Adrenal gland (tissue), 12 donors: ENCODE measurements around the gene DNAJC5. TPM values are rescaled to one million over a fixed set of nuclear protein-coding genes. Genes with fewer than 3 reads are reported as not detected.
"Not testable (repeated sequence)": the region's sequence is repeated elsewhere in the genome, so short reads cannot be mapped to it uniquely, and the experiment has no call there.

Source experiments
- DNase-seq, 7 donors: peaks; one replicate each; pipeline ENCODE4 v3.0.0-alpha.2; 2019 to 2020
- H3K27ac ChIP-seq, 5 donors: fragments of 200-600 bp; sonication (generic) in 4 of 5; 1 replicate in 3 of 5; 2 replicates in 2 of 5; pipeline versions ENCODE4 v1.5.1 to v1.8.0; 2016 to 2020; ENCODE audit warnings: mild to moderate bottlenecking in 1 of 5
- H3K27me3 ChIP-seq: fragments of 200-600 bp; 2 replicates; pipeline ENCODE4 v1.8.0; 2021
- H3K36me3 ChIP-seq, 2 donors: fragments of 200-600 bp; replicated peaks in 1 of 2; 1 replicate in 1 of 2; 2 replicates in 1 of 2; pipeline versions ENCODE4 v1.5.1 to v1.8.0; 2018 to 2022
- H3K4me1 ChIP-seq, 2 donors: fragments of 200-600 bp; replicated peaks in 1 of 2; 1 replicate in 1 of 2; 2 replicates in 1 of 2; pipeline versions ENCODE4 v1.5.1 to v1.8.0; 2018 to 2021
- H3K4me3 ChIP-seq, 4 donors: fragments of 200-600 bp; sonication (generic) in 3 of 4; one replicate each; pipeline ENCODE4 v1.5.1; 2016 to 2018
- H3K9me3 ChIP-seq, 3 donors: fragments of 200-600 bp; sonication (generic) in 1 of 3; replicated peaks in 1 of 3; 1 replicate in 2 of 3; 2 replicates in 1 of 3; pipeline versions ENCODE4 v1.5.1 to v1.8.0; 2016 to 2021
- POLR2A ChIP-seq, 2 donors: fragments of 450-650 bp; IDR thresholded peaks; one replicate each; pipeline ENCODE4 v1.6.1; 2017; ENCODE audit warnings: antibody characterized with exemption in 2 of 2, mild to moderate bottlenecking in 2 of 2, moderate library complexity in 1 of 2
- whole genome bisulfite sequencing, 4 donors: extraction: QIAGEN DNeasy Blood & Tissue Kit in 2 of 4; methylation state at CpG; one replicate each; pipeline versions ENCODE4 v1.1.5 to v1.1.7; 2013 to 2017; 5-methylcytosine and 5-hydroxymethylcytosine counted together
- intact Hi-C, 2 donors: fragments of 100-400 bp; cut with DNase I; formaldehyde crosslinking; loops; one replicate each; pipeline versions ENCODE4 v1.14.1 to v1.15.0; 2022 to 2023
- polyA plus RNA-seq, 3 donors: library from polyadenylated mRNA; stranded (reverse); fragments of 200-250 nt in 2 of 3; fragments of 350-450 nt in 1 of 3; fragmentation: Illumina TruSeq in 1 of 3; extraction: RNeasy Lipid Tissue Mini Kit (QIAGEN cat#74804) in 1 of 3; gene quantifications; one replicate each; pipeline ENCODE4 v1.2.3, GENCODE V29; 2013 to 2014
- total RNA-seq, 9 donors: library from RNA; depleted of rRNA in 4 of 9; stranded (reverse); fragments of >200 nt in 4 of 9; fragments of 120-200 nt in 1 of 9; fragmentation: NEBNext Ultra II Directional in 1 of 9; extraction: Animal tissue kit (Norgen Biotek cat#: 25700) in 1 of 9; gene quantifications; one replicate each; pipeline versions ENCODE4 v1.1.0 to v1.2.4, GENCODE V29; 2013 to 2023
- TF ChIP-seq, protein P1 (sequence below), 6 experiments: fragments of 450-650 bp in 4 of 6; fragments of 200-600 bp in 2 of 6; sonication (generic) in 1 of 6; IDR thresholded peaks; 1 replicate in 5 of 6; 2 replicates in 1 of 6; pipeline versions ENCODE4 v1.5.1 to v1.8.0; 2016 to 2021; ENCODE audit warnings: antibody characterized with exemption in 6 of 6, mild to moderate bottlenecking in 2 of 6, moderate library complexity in 1 of 6
- donor health status: healthy with polysubstance abuse.
- donor health status: Bipolar disorder and iron deficiency.
- donor health status: DM: yes; HTN: yes; CAD: no.
- donor health status: DM: no; HTN: no; CAD: no.
- donor health status: DM: no; HTN: no; CAD: no.
- donor health status: DM: yes; HTN: yes; CAD: no.

DNAJC5 gene
- total and polyA plus RNA-seq, 12 donors, result 26.5 to 78.0 (median 61.4) TPM

GRCh38 chr20:63957690-63958441 is 62.9 kb downstream of the DNAJC5 start:
- WGBS, 4 donors, result 56 to 82% (median 66%) methylated on average over 6 to 13 of the region's 13 CpGs
- H3K27me3 ChIP-seq, result no peaks in the 10 kb centered on the region
- DNase-seq, result peak in 1 of 7 donors; percentile 38
- no peak overlapping the region for H3K4me3 ChIP-seq
- intact Hi-C loops, result no loop called here
- H3K9me3 ChIP-seq, result no peaks in the 10 kb centered on the region
- peaks cover 0 to 29% of the 10 kb centered on the region in 2 donors for H3K36me3 ChIP-seq
- no peak for TF ChIP-seq POLR2A (IDR thresholded peaks at IDR 0.05)
- TF ChIP-seq, protein P1, sequence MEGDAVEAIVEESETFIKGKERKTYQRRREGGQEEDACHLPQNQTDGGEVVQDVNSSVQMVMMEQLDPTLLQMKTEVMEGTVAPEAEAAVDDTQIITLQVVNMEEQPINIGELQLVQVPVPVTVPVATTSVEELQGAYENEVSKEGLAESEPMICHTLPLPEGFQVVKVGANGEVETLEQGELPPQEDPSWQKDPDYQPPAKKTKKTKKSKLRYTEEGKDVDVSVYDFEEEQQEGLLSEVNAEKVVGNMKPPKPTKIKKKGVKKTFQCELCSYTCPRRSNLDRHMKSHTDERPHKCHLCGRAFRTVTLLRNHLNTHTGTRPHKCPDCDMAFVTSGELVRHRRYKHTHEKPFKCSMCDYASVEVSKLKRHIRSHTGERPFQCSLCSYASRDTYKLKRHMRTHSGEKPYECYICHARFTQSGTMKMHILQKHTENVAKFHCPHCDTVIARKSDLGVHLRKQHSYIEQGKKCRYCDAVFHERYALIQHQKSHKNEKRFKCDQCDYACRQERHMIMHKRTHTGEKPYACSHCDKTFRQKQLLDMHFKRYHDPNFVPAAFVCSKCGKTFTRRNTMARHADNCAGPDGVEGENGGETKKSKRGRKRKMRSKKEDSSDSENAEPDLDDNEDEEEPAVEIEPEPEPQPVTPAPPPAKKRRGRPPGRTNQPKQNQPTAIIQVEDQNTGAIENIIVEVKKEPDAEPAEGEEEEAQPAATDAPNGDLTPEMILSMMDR (IDR thresholded peaks at IDR 0.05), result no peak
- H3K4me1 ChIP-seq, result peaks cover 4 to 28% of the 10 kb centered on the region in 2 donors
- H3K27ac ChIP-seq, result peak overlapping the region in 4 of 5 donors; percentile 18 to 75 (median 56)

DNA sequence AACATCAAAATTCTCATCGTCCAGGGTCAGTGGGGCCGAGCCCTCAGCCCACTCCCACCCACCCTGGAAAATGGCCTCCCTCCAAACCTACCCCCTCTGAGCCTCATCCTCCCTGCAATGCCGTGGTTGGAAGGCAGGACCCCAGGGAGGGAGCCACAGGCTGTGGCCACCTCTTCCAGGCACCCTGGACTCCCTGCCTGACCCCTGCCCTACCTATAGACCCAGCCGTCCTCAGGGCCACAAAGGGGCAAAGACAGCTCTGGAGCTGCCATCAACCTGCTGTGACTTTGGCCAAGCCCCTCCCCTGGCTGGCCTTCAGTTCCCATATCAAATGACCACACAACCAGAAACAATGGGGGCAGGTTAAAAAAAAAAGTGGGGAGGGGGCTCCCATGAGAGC is 63.5 kb downstream of the DNAJC5 start:
- TF ChIP-seq, protein P1 (IDR thresholded peaks at IDR 0.05), result no peak
- TF ChIP-seq POLR2A (IDR thresholded peaks at IDR 0.05), result no peak
- intact Hi-C loops, result no loop called here
- Histone ChIP-seq H3K9me3 (no peaks in the 10 kb centered on the region), H3K36me3 (peaks cover 0 to 35% of the 10 kb centered on the region in 2 donors), H3K27ac (no peak overlapping the region), H3K27me3 (no peaks in the 10 kb centered on the region), H3K4me3 (no peak overlapping the region), H3K4me1 (peaks cover 4 to 28% of the 10 kb centered on the region in 2 donors)
- no peak for DNase-seq
- WGBS, 4 donors, result 57 to 74% (median 72%) methylated on average over 3 to 4 of the region's 4 CpGs

- no peak for DNase-seq
- intact Hi-C loops, result no loop called here
- WGBS, 4 donors, result 88 to 93% (median 91%) methylated on average over 2 to 10 of the region's 10 CpGs
- no peaks in the 10 kb centered on the region for H3K27me3 ChIP-seq
- peaks cover 3 to 21% of the 10 kb centered on the region in 2 donors for H3K4me1 ChIP-seq
- peaks cover 0 to 42% of the 10 kb centered on the region in 2 donors for H3K36me3 ChIP-seq
- TF ChIP-seq POLR2A (IDR thresholded peaks at IDR 0.05), result no peak
- TF ChIP-seq, protein P1 (IDR thresholded peaks at IDR 0.05), result no peak
- H3K4me3 ChIP-seq, result no peak overlapping the region
- H3K27ac ChIP-seq, result no peak overlapping the region
- H3K9me3 ChIP-seq, result no peaks in the 10 kb centered on the region
Measured at GRCh38 chr20:63958964-63959698, 64.2 kb downstream of the DNAJC5 start.

- no peak overlapping the region for H3K27ac ChIP-seq
- DNase-seq, result no peak
- H3K9me3 ChIP-seq, result no peaks in the 10 kb centered on the region
- intact Hi-C loops, result no loop called here
- 86 to 95% (median 91%) methylated on average over 16 to 17 of the region's 17 CpGs for WGBS, 4 donors
- H3K4me1 ChIP-seq, result peaks cover 0 to 15% of the 10 kb centered on the region in 2 donors
- TF ChIP-seq, protein P1 (IDR thresholded peaks at IDR 0.05), result no peak
- TF ChIP-seq POLR2A (IDR thresholded peaks at IDR 0.05), result no peak
- no peaks in the 10 kb centered on the region for H3K27me3 ChIP-seq
- no peak overlapping the region for H3K4me3 ChIP-seq
- H3K36me3 ChIP-seq, result peaks cover 0 to 47% of the 10 kb centered on the region in 2 donors
Measured at GRCh38 chr20:63959699-63960075, 64.8 kb downstream of the DNAJC5 start.

- H3K27me3 ChIP-seq, DNase-seq, H3K4me1 ChIP-seq, H3K9me3 ChIP-seq, H3K27ac ChIP-seq, intact Hi-C loops, H3K4me3 ChIP-seq: not testable (repeated sequence)
- WGBS, 4 donors, result 81 to 96% (median 91%) methylated on average over 7 to 14 of the region's 15 CpGs
- H3K36me3 ChIP-seq, result peaks cover 0 to 47% of the 10 kb centered on the region in 2 donors
Measured at GRCh38 chr20:63960654-63961621, 66.0 kb downstream of the DNAJC5 start.
